ENCODE results near the gene GPR107.

DNA sequence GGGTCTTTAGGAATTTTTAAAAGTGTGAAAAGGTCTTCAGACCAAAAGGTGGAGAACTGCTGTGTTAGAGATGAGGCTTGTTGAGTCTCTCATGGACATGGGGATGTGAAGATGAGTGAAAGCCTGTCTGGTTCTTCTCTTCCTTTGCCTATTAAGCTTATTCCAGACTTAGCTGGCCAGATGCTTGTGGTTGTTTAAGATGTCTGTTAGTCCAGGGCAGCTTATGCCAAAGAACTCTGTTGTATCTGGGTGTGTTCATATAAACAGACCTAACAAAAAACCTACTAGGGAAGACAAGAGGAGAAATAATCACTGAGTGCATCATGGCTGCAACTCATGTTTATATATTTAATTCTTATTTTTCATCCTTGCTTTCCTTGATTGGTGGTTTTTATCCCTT lies 61.0 kb downstream of the GPR107 start:
- TF ChIP-seq, protein P1, sequence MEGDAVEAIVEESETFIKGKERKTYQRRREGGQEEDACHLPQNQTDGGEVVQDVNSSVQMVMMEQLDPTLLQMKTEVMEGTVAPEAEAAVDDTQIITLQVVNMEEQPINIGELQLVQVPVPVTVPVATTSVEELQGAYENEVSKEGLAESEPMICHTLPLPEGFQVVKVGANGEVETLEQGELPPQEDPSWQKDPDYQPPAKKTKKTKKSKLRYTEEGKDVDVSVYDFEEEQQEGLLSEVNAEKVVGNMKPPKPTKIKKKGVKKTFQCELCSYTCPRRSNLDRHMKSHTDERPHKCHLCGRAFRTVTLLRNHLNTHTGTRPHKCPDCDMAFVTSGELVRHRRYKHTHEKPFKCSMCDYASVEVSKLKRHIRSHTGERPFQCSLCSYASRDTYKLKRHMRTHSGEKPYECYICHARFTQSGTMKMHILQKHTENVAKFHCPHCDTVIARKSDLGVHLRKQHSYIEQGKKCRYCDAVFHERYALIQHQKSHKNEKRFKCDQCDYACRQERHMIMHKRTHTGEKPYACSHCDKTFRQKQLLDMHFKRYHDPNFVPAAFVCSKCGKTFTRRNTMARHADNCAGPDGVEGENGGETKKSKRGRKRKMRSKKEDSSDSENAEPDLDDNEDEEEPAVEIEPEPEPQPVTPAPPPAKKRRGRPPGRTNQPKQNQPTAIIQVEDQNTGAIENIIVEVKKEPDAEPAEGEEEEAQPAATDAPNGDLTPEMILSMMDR (IDR thresholded peaks at IDR 0.05; ENCODE audit: insufficient read depth, low read depth, low read length) = no peak
- no peak for TF ChIP-seq EZH2 (IDR thresholded peaks at IDR 0.05; ENCODE audit: insufficient read depth, low read length)

All from astrocyte (in vitro differentiated cells and primary cell).